SK-N-SH (cell line): Measurements from ENCODE around the gene GASK1A.

Experiments
- CTCF ChIP-seq: fragments of 200-600 bp; sonication (generic); IDR thresholded peaks from 2 replicates; pipeline ENCODE4 v1.6.1; 2017; ENCODE audit warnings: antibody characterized with exemption, mild to moderate bottlenecking, moderate library complexity
- EP300 ChIP-seq, 2 experiments: IDR thresholded peaks; 2 replicates each; pipeline versions ENCODE4 v1.4.0 to v1.6.1; 2012; ENCODE audit warnings: borderline replicate concordance in 1 of 2, low read depth in 1 of 2, low read length in 1 of 2
- GABPA ChIP-seq: IDR thresholded peaks from 2 replicates; pipeline ENCODE4 v1.4.0; 2012; ENCODE audit warnings: low read depth, mild to moderate bottlenecking
- MAX ChIP-seq: IDR thresholded peaks from 2 replicates; pipeline ENCODE4 v1.4.0; 2012; ENCODE audit warnings: low read depth
- TEAD4 ChIP-seq: IDR thresholded peaks from 2 replicates; pipeline ENCODE4 v1.4.0; 2012; ENCODE audit warnings: mild to moderate bottlenecking, borderline replicate concordance; ENCODE audit not compliant: insufficient read depth
- TF ChIP-seq, protein P1 (sequence below): fragments of 150-350 bp; IDR thresholded peaks from 2 replicates; pipeline ENCODE4 v1.6.1; 2017; ENCODE audit warnings: antibody characterized with exemption, low read length, low read depth, borderline replicate concordance

DNA sequence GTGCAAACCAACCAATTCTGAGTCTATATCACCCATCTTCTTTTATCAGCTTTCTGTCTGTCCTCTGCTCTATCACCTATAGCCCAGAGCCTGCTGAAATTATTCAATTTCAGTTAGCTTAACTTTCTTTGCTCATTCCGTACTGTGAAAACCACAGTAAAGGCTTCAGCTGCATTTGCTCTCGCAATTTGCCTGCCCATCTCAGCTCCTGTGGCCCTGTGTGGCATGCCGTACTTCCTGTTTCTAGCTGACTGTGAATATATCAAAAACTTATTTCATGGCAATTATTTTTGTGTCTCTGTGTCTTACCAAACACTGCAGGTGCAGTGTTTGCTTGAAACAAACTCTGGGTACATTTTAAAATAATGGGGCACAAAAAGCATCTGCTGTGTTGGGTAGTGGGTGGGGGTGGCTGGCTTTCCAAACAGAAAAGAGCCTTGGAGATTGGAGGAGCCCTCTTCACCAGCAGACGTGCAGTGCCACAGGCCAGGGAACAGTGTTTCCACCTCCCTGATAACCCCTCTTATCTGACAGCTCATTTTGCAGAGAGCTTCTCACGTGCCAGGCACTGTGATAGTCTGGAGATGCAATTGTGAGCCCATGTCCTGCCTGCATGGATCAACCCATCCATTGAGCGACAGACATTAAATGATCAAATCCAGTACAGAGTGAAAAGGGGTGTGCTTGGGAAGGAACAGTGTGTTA lies 45.2 kb downstream of the GASK1A start:
- TF ChIP-seq, protein P1, sequence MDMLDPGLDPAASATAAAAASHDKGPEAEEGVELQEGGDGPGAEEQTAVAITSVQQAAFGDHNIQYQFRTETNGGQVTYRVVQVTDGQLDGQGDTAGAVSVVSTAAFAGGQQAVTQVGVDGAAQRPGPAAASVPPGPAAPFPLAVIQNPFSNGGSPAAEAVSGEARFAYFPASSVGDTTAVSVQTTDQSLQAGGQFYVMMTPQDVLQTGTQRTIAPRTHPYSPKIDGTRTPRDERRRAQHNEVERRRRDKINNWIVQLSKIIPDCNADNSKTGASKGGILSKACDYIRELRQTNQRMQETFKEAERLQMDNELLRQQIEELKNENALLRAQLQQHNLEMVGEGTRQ: no peak
- TF ChIP-seq EP300 (IDR thresholded peaks at IDR 0.05; ENCODE audit: borderline replicate concordance in 1 of 2, low read depth in 1 of 2, low read length in 1 of 2) (no peak), TEAD4 (no peak), CTCF (no peak), MAX (no peak), GABPA (no peak)
